WTC11 (cell line): Measurements from ENCODE around the gene SLC15A1.

Experiments used
- FOXP1 ChIP-seq: sonication (generic); formaldehyde crosslinking; IDR thresholded peaks from 2 replicates; pipeline ENCODE4 v1.8.0; 2022; ENCODE audit warnings: missing genetic modification reagents, mild to moderate bottlenecking, moderate library complexity, borderline replicate concordance
- ZNF121 ChIP-seq: sonication (generic); formaldehyde crosslinking; IDR thresholded peaks from 2 replicates; pipeline ENCODE4 v1.8.0; 2023; ENCODE audit warnings: missing genetic modification reagents
- TF ChIP-seq, protein P1 (sequence below): fragments of 200-600 bp; IDR thresholded peaks from 2 replicates; pipeline ENCODE4 v1.8.0; 2022; ENCODE audit warnings: antibody characterized with exemption
- TF ChIP-seq, protein P2 (sequence below): sonication (generic); formaldehyde crosslinking; IDR thresholded peaks from 2 replicates; pipeline ENCODE4 v1.8.0; 2023; ENCODE audit warnings: missing genetic modification reagents
- TF ChIP-seq, protein P3 (sequence below): sonication (generic); formaldehyde crosslinking; IDR thresholded peaks from 2 replicates; pipeline ENCODE4 v1.8.0; 2022; ENCODE audit warnings: mild to moderate bottlenecking, missing genetic modification reagents
- TF ChIP-seq, protein P4 (sequence below): sonication (generic); formaldehyde crosslinking; IDR thresholded peaks from 2 replicates; pipeline ENCODE4 v1.8.0; 2022; ENCODE audit warnings: missing genetic modification reagents

DNA sequence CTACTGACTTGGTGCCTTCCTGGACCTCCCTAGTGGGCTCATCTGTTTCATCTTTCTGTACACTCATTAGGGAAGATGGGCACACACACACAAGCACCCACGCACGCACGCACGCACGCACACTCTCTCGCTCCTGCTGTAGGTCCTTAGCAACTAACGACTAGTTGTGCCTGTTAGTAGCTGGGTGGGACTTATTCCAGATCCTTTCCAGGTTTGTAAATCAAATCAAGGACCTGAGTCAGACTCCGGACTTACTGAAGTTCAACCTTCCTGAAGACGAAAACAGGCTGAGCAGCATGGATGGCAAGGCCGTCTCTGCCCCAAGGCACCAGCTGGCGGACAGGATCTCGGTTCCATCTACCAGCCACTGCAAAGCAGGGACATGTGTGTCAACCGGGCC, 76.2 kb downstream of the SLC15A1 start:
- TF ChIP-seq, protein P1, sequence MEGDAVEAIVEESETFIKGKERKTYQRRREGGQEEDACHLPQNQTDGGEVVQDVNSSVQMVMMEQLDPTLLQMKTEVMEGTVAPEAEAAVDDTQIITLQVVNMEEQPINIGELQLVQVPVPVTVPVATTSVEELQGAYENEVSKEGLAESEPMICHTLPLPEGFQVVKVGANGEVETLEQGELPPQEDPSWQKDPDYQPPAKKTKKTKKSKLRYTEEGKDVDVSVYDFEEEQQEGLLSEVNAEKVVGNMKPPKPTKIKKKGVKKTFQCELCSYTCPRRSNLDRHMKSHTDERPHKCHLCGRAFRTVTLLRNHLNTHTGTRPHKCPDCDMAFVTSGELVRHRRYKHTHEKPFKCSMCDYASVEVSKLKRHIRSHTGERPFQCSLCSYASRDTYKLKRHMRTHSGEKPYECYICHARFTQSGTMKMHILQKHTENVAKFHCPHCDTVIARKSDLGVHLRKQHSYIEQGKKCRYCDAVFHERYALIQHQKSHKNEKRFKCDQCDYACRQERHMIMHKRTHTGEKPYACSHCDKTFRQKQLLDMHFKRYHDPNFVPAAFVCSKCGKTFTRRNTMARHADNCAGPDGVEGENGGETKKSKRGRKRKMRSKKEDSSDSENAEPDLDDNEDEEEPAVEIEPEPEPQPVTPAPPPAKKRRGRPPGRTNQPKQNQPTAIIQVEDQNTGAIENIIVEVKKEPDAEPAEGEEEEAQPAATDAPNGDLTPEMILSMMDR = no peak
- TF ChIP-seq, protein P2, sequence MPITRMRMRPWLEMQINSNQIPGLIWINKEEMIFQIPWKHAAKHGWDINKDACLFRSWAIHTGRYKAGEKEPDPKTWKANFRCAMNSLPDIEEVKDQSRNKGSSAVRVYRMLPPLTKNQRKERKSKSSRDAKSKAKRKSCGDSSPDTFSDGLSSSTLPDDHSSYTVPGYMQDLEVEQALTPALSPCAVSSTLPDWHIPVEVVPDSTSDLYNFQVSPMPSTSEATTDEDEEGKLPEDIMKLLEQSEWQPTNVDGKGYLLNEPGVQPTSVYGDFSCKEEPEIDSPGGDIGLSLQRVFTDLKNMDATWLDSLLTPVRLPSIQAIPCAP = no peak
- TF ChIP-seq, protein P3, sequence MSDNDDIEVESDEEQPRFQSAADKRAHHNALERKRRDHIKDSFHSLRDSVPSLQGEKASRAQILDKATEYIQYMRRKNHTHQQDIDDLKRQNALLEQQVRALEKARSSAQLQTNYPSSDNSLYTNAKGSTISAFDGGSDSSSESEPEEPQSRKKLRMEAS (CRISPR knock-in tag) = no peak
- TF ChIP-seq FOXP1 (CRISPR knock-in tag) = no peak
- TF ChIP-seq ZNF121 (CRISPR knock-in tag) = no peak
- TF ChIP-seq, protein P4, sequence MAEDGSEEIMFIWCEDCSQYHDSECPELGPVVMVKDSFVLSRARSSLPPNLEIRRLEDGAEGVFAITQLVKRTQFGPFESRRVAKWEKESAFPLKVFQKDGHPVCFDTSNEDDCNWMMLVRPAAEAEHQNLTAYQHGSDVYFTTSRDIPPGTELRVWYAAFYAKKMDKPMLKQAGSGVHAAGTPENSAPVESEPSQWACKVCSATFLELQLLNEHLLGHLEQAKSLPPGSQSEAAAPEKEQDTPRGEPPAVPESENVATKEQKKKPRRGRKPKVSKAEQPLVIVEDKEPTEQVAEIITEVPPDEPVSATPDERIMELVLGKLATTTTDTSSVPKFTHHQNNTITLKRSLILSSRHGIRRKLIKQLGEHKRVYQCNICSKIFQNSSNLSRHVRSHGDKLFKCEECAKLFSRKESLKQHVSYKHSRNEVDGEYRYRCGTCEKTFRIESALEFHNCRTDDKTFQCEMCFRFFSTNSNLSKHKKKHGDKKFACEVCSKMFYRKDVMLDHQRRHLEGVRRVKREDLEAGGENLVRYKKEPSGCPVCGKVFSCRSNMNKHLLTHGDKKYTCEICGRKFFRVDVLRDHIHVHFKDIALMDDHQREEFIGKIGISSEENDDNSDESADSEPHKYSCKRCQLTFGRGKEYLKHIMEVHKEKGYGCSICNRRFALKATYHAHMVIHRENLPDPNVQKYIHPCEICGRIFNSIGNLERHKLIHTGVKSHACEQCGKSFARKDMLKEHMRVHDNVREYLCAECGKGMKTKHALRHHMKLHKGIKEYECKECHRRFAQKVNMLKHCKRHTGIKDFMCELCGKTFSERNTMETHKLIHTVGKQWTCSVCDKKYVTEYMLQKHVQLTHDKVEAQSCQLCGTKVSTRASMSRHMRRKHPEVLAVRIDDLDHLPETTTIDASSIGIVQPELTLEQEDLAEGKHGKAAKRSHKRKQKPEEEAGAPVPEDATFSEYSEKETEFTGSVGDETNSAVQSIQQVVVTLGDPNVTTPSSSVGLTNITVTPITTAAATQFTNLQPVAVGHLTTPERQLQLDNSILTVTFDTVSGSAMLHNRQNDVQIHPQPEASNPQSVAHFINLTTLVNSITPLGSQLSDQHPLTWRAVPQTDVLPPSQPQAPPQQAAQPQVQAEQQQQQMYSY (CRISPR knock-in tag) = no peak
